GM21367 (cell line): ENCODE data around the gene EPHA10.
"Not testable (repeated sequence)": the region's sequence is repeated elsewhere in the genome, so short reads cannot be mapped to it uniquely, and the experiment has no call there.

ENCODE experiments used
- ATAC-seq: cut with Tn5 transposase; IDR thresholded peaks from one replicate; pipeline ENCODE4 v1.9.1; 2021; ENCODE audit not compliant: unreplicated experiment

The EPHA10 gene

GRCh38 chr1:37771440-37771839 is 6.5 kb upstream of the EPHA10 start:
- not testable (repeated sequence) for ATAC-seq

GRCh38 chr1:37767488-37767887 is 2.6 kb upstream of the EPHA10 start:
- ATAC-seq = no peak

GRCh38 chr1:37765916-37766664 is 1.2 kb upstream of the EPHA10 start:
- no peak for ATAC-seq

- ATAC-seq = no peak
Measured at GRCh38 chr1:37764414-37764825, 500 bp downstream of the EPHA10 start.

- no peak for ATAC-seq
Measured at GRCh38 chr1:37763791-37764413, 1.0 kb downstream of the EPHA10 start.

GRCh38 chr1:37762516-37762915 is 2.4 kb downstream of the EPHA10 start:
- ATAC-seq = no peak

- ATAC-seq = no peak
Measured at GRCh38 chr1:37761416-37762095, 3.4 kb downstream of the EPHA10 start.

- no peak for ATAC-seq
Measured at GRCh38 chr1:37759451-37759850, 5.5 kb downstream of the EPHA10 start.

GRCh38 chr1:37755951-37756560 is 8.9 kb downstream of the EPHA10 start:
- ATAC-seq = no peak

- no peak for ATAC-seq
Measured at GRCh38 chr1:37755290-37755689, 9.6 kb downstream of the EPHA10 start.

- ATAC-seq = no peak
Measured at GRCh38 chr1:37753473-37754321, 11.2 kb downstream of the EPHA10 start.

- ATAC-seq = no peak
Measured at GRCh38 chr1:37752583-37753471, 12.1 kb downstream of the EPHA10 start.

GRCh38 chr1:37752213-37752582 is 12.7 kb downstream of the EPHA10 start:
- no peak for ATAC-seq

- ATAC-seq = no peak
Measured at GRCh38 chr1:37748565-37748964, 16.4 kb downstream of the EPHA10 start.

GRCh38 chr1:37746806-37747205 is 18.1 kb downstream of the EPHA10 start:
- no peak for ATAC-seq

- no peak for ATAC-seq
Measured at GRCh38 chr1:37741662-37742061, 23.3 kb downstream of the EPHA10 start.

- no peak for ATAC-seq
Measured at GRCh38 chr1:37741130-37741529, 23.8 kb downstream of the EPHA10 start.

GRCh38 chr1:37739222-37739621 is 25.7 kb downstream of the EPHA10 start:
- no peak for ATAC-seq

GRCh38 chr1:37738619-37739018 is 26.3 kb downstream of the EPHA10 start:
- ATAC-seq = not testable (repeated sequence)

- ATAC-seq = not testable (repeated sequence)
Measured at GRCh38 chr1:37737975-37738374, 26.9 kb downstream of the EPHA10 start.
